ENCODE data around the gene RIN1.

- TF ChIP-seq RAD51 (IDR thresholded peaks at IDR 0.05; ENCODE audit: borderline replicate concordance, low read depth) (no peak), CHD4 (IDR thresholded peaks at IDR 0.05; ENCODE audit: insufficient read depth, insufficient replicate concordance, low read depth, low read length, poor library complexity, severe bottlenecking) (no peak), BRF1 (IDR thresholded peaks at IDR 0.05; ENCODE audit: borderline replicate concordance, extremely low read depth, insufficient read length) (no peak)
Measured at GRCh38 chr11:66309475-66309874, 26.8 kb downstream of the RIN1 start.

Data from K562 (cell line).